Urothelium cell line (cell line): ENCODE results near the gene PDPK1.
A peak's percentile ranks its signal among the peaks of the same experiment; 100 is the strongest.
"Not testable (repeated sequence)": the region's sequence is repeated elsewhere in the genome, so short reads cannot be mapped to it uniquely, and the experiment has no call there.

Experiments used
- DNase-seq: peaks from one replicate; pipeline ENCODE4 v3.0.0; 2011; ENCODE audit warnings: low spot score, mixed read lengths
- FAIRE-seq: peaks from 2 replicates; lab custom pipeline; 2011; peaks lifted over from hg19 to GRCh38; lab: Jason Lieb, UNC

PDPK1 gene

DNA sequence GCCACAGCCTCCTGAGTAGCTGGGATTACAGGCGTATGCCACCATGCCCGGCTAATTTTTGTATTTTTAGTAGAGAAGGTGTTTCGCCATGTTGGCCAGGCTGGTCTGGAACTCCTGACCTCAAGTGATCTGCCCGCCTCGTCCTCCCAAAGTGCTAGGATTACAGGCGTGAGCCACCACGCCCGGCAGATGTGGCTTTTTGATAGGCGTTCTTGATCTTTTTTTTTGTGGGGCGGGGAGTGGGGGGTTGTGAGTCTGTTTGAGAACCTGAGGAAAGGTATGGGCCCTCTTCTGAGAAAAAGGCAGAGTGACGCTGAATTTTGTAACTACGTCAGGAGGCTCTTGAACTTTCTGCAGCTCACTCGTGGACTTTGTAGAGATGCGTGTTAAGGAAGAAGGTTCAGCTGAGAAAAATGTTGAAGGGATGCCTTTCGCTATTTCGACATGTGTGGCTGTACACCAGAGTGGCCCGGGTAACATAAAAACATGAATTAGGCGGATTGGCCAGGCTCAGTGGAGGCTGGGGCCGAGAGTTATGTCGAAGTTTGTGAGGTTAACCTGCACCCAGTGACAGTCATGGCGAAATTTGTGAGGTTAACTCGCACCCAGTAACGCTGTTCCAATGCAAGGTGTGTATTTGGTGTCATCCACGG lies 1.5 kb downstream of the PDPK1 start:
- not testable (repeated sequence) for FAIRE-seq

GRCh38 chr16:2539845-2540458 lies 2.1 kb downstream of the PDPK1 start:
- not testable (repeated sequence) for FAIRE-seq, DNase-seq

More for the DNA sequence above, 1.5 kb downstream of the PDPK1 start:
- DNase-seq: not testable (repeated sequence)

DNA sequence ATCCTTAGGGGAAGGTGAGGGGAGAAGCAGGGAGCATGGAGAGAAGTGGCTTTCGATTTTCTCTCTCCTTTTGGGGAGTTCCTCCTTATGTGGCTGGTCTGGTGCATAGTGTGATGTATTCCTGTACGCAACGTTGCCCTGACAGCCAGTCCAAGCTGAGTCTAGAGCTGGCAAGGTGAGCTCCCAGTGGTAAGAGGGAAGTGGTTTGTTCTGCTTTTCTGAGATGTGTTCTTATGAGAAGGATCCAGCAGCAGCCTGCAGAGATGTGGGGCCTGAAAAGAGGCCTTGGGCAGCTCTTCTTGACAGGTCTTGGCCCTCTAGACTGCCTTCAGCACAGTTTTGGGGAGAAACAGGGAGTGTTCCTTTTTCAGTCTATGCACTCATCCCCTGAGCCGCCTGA lies 3.1 kb downstream of the PDPK1 start:
- not testable (repeated sequence) for FAIRE-seq, DNase-seq

- DNase-seq, FAIRE-seq: not testable (repeated sequence)
These were observed 3.6 kb downstream of the PDPK1 start for GRCh38 chr16:2541409-2541808.

DNA sequence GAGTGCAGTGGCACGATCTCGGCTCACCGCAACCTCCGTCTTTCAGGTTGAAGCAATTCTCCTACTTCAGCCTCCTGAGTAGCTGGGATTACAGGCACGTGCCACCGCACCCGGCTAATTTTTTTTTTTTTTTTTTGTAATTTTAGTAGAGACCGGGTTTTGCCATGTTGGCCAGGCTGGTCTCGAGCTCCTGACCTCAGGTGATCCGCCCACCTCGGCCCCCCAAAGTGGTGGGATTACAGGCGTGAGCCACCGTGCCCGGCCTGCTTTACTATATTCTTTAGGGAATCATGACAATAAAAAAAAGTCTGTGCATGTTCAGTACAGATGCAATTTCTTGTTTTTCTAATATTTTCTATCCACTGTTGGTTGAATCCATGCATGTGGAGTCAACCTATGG lies 6.0 kb downstream of the PDPK1 start:
- not testable (repeated sequence) for FAIRE-seq, DNase-seq

- DNase-seq: not testable (repeated sequence)
- peak; percentile 13 for FAIRE-seq
These were observed 12.6 kb downstream of the PDPK1 start for GRCh38 chr16:2550283-2550878.

DNA sequence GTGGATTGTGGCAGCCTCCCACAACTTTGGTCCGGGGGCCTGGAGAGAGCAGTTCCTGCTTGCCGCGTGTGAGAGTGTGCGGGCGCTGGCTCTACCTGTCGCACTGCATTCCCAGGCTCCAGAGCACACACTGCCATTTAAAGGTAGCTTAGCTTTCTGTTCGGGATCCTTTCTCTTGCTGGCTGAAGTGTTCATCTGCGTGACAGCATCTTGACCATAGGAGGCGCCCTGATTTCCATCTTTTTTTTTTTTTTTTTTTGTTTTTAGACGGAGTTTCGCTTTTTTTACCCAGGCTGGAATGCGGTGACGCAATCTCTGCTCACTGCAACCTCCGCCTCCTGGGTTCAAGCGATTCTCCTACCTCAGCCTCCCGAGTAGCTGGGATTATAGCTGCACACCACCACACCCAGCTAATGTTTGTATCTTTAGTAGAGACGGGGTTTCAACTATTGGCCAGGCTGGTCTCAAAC lies 13.6 kb downstream of the PDPK1 start:
- FAIRE-seq, DNase-seq: not testable (repeated sequence)

DNA sequence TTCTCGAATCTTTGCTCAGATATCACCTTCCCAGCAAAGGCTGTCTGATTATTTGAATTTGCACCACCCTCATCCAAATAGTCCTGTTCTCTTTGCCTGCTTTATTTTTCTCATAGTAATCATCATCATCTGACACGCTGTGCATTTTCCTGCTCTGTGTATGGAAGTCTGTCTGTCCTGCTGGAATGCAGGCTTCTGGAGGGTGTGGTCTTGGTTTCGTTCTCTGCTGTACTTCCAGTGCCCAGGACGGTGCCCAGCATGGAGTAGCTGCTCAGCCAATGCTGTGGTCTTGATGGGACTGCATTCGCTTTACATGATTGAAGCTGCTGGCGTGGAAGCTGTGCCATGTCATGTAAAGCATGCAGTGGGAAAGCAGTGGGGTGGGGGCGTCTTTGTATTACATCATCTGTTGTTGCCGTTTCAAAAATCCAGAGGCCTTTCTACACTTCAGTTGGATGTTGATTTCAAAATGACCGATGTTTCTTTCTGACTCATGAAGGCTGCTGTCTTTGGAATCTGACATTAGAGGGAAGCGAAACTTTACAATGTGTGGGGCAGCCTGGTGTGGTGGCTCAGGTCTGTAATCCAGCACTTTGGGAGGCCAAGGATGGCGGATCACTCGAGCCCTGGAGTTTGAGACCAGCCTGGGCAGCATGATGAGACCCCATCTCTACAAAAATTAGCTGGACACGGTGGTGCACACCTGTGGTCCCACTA lies 17.0 kb downstream of the PDPK1 start:
- not testable (repeated sequence) for DNase-seq, FAIRE-seq

- FAIRE-seq, DNase-seq: not testable (repeated sequence)
These were observed 19.3 kb downstream of the PDPK1 start for GRCh38 chr16:2557150-2557549.

DNA sequence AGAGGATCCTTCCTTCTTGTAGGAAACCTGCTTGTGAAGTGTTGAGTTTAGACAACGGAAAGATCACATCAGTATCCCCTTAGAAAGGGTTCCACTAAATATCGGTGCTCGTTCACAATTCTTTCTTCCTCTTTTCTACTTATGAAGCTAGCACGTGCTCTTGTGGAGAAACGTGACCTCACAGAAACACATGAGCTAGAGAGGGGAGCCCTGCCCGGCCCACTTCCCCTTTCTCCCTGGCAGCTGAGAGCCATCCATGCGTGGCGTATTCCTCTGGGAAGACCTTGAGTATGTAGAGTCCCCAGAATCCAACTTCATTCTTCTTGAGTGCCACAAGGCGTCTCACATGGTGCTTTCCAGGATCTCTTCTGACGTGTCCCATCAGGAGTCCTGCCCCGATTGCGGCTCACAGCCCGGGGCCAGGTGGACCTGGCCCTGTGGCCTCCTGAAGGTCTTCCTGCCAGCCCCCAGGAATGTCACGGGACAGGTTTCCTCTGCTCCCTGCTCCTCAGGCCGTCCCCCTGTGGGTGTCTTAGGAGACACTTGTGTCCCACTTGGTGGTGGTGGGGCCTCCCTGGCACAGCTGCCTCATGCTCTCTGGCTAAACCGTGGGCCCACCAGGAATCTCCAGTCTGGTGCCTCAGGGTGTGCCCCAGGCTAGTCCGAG lies 22.4 kb downstream of the PDPK1 start:
- not testable (repeated sequence) for DNase-seq
- FAIRE-seq: peak; percentile 68

DNA sequence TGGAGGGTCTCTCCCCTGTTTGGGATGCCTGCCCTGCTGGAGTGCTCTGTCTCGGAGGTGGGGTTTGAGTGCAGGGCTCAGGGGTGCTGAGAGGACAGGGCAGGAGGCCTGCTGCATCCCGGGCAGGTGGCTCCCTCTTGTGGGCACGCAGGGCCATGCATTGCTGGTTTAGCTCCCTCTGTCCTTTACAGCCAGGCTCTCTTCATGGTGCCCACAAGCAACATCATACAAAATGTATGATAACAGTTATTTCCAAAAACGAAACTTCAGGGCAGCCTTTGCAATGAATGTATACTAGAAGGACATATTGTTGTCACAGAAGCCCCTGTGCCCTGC lies 22.9 kb downstream of the PDPK1 start:
- not testable (repeated sequence) for FAIRE-seq, DNase-seq

GRCh38 chr16:2567506-2567905 lies 29.7 kb downstream of the PDPK1 start:
- FAIRE-seq, DNase-seq: not testable (repeated sequence)

DNA sequence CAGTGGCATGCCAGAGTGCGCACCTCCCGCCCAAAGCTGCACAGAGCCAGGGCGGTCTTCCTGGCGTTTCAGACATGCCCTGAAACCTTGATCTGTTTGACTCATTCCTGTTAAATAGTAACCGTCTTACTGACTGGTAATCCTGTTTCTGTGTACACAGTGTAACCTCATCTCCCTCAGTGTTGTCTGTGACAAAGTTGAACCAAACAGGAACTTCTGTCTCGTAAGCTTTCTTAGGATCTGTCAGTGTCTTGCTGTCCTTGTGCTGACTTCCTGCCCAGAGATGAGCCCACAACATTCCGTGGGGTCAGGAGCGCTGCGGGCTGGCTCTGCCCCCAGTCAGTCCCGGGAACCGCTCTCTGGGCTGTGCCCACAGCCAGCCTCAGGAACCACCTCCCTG lies 30.8 kb downstream of the PDPK1 start:
- DNase-seq, FAIRE-seq: not testable (repeated sequence)

DNA sequence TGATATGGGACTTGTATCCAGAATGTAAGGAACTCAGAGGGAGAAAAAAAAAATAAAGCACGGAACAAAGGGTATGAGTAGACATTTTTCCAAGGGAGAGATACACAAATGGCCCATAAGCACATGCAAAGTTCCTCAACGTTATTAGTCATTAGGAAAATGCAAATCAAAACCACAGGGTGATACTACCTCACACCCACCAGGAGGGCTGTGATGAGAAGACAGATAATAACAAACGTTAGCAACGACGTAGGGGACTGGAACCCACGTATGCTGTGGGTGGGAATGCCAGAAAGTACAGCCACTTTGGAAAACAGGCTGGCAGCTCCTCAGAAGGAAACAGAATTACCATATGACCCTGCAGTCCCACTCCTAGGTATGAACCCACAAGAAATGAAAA lies 34.9 kb downstream of the PDPK1 start:
- not testable (repeated sequence) for FAIRE-seq

GRCh38 chr16:2575839-2576238 lies 38.0 kb downstream of the PDPK1 start:
- not testable (repeated sequence) for DNase-seq
- peak; percentile 40 for FAIRE-seq

More for the DNA sequence above, 34.9 kb downstream of the PDPK1 start:
- DNase-seq: not testable (repeated sequence)

DNA sequence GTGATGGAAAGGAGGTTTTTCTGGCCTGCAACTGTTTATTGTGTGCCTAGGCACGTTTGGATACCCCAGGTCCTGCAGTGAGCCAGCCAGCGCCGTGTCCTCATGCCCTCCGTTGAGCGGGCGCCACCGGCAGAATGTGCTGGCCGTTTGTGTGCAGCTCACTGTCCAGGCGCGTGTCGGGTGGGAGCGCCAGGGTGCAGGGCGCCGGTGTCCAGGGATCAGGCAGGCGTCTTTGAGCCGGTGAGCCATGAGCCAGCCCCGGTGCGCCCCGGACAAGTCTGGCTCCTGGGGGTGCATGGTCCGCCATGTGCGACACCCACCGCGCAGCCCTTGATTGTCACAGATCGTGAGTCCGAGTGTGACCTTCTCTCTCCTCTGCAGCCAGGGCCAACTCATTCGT lies 39.2 kb downstream of the PDPK1 start:
- DNase-seq, FAIRE-seq: not testable (repeated sequence)

- DNase-seq, FAIRE-seq: not testable (repeated sequence)
These were observed 41.1 kb downstream of the PDPK1 start for GRCh38 chr16:2578905-2579304.

- not testable (repeated sequence) for FAIRE-seq, DNase-seq
These were observed 42.3 kb downstream of the PDPK1 start for GRCh38 chr16:2580143-2580542.

GRCh38 chr16:2580818-2581217 lies 43.0 kb downstream of the PDPK1 start:
- DNase-seq: not testable (repeated sequence)
- FAIRE-seq: peak; percentile 62
